ENCODE measurements around the gene PHETA1.
"Not testable (repeated sequence)": the region's sequence is repeated elsewhere in the genome, so short reads cannot be mapped to it uniquely, and the experiment has no call there.

The PHETA1 gene

DNA sequence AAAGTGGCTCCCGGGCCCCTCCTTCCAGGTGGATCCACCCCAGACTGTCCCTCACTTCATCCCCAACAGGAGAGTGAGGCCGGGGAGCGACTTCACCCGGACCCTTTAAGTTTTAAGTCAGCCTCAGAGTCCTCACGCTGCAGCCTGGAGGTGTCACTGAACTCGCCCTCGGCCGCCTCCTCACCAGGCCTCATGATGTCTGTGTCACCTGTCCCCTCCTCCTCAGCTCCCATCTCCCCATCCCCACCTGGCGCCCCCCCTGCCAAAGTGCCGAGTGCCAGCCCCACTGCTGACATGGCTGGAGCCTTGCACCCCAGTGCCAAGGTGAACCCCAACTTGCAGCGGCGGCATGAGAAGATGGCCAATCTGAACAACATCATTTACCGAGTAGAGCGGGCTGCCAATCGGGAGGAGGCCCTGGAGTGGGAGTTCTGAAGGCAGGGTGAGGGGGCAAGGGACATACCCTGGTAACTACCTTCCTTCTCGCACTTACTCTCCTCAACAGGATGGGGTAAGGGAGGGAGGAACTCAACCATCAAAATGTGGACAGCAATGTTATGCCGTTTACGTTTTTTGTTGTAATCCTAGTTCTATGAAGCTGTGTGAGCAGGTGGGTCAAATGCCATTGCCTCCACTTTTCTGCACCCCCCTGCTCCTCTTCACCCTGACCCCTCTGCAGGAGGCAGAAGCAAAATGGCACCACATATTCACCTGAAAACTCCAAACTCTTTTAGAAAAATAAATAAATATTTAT lies 20.8 kb downstream of the PHETA1 start:
- no peak for DNase-seq

DNA sequence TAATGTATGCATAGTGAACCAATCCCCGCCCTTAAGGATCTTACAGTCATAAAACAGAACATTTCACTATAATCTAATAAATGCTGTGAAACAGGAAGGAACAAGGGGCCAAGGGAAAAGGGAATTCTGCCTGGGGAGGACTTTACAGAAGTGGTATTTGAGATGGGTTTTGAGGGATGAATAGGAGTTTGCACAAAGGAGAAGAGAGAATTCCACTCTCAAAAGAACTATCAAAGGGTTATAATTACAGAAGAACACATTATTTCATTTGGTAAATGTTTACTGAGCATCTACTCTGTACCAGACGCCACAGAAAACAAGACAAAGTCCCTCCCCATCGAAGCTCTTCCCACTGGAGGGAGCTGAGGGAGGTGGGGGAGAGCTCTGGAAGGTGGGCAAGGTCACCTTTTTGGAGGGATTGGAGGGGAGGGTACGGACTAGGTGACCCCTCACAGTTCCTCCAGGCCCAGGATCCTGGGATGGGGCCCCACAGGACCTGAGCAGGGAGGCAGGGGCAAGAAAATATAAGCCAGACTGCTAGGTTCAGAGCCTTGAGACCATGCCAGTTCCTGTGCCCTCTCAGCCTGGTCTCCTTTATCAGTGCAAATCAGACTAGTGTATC lies 24.5 kb downstream of the PHETA1 start:
- DNase-seq = no peak

DNA sequence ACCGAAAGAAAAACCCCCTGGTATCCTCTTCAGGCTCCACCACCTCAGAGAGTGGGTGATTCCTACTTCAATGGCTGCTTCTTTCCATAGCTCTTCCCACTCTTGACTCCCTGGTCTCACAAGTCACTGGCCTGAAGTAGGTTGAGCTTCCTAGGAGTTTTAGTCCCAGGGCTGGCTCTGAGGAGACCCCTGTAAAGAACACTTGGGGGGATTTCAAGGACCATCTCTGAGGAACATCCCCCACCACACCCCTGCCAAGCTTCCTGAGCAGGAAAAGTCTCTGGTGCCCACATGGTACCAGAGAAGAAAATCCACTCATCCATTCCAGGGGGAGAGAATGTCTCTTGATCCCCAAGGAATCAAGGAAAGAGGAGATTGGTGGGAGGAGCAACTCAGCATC lies 25.7 kb downstream of the PHETA1 start:
- DNase-seq = no peak

DNA sequence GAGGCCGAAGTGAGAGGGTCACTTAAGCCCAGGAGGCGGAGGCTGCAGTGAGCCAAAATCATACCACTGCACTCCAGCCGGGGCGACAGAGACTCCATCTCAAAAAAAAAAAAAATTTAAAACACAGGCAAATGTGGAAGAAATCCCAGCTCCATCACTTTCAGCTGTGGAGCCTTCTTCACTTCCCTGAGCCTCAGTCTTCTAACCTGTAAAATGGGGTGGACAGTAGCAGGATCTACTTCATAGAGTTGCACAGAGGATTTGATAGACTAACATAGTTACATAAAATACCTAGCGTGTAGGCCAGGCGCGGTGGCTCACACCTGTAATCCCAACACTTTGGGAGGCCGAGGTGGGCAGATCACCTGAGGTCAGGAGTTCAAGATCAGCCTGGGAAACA lies 26.5 kb downstream of the PHETA1 start:
- DNase-seq = no peak

DNA sequence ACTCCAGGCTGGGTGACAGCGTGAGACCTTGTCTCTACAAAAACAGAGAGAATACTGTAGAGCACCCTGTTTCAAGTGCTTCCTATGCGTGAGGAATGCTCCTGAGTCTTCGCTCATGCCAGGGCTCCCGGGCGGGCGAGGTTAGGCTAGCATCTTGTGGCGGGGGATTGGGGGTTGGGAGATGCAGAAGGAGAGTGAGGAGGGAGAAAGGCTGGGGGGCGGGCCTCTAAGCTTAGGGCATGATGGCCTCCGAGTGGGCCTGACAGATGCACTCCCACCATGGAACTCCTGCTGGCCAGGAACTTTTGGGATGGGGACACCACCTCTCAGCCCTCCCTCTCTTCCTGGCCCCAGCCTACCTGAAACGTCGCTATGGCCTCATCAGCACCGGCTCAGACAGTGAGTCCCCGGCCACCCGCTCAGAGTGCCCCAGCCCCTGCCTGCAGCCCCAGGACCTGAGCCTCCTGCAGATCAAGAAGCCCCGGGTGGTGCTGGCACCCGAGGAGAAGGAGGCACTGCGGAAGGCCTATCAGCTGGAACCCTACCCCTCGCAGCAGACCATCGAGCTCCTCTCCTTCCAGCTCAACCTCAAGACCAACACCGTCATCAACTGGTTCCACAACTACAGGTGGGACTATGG lies 27.3 kb downstream of the PHETA1 start:
- DNase-seq = no peak

DNA sequence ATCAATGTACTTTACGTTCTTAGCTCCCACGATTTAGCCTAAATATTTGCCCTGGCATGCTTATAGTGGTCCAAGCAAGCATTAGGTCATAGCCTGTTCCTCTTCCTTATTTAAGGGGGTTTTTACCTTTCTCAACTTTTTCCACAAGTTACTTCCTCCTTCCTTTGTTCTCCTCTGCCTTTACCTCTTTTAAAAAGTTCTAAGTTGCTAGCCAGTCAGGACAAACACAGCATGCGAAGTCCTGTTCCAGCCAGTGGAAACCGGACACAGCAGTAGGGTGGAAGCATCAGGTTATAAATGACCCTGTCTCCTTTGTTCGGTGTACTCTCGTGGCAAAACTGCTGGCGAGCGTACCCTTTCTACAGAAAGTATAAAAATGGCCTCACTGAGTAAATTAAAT lies 28.2 kb downstream of the PHETA1 start:
- not testable (repeated sequence) for DNase-seq

DNA sequence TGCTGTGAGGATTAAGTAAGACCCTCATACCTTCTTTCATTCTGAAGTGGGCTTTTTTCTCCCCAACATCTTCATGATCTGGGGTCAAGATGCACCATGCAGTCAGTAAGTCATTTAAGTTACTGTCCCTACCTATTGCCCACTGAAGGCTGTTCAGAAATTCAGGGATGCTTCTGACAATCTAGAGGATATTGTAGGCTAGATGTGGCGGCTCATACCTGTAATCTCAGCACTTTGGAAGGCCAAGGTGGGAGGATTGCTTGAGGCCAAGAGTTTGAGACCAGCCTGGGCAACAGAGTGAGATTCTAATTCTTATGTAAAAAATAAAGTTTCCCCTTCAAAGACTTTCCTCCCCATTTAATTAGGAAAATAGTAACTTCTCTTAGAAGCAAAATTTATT lies 28.7 kb downstream of the PHETA1 start:
- DNase-seq = no peak

DNA sequence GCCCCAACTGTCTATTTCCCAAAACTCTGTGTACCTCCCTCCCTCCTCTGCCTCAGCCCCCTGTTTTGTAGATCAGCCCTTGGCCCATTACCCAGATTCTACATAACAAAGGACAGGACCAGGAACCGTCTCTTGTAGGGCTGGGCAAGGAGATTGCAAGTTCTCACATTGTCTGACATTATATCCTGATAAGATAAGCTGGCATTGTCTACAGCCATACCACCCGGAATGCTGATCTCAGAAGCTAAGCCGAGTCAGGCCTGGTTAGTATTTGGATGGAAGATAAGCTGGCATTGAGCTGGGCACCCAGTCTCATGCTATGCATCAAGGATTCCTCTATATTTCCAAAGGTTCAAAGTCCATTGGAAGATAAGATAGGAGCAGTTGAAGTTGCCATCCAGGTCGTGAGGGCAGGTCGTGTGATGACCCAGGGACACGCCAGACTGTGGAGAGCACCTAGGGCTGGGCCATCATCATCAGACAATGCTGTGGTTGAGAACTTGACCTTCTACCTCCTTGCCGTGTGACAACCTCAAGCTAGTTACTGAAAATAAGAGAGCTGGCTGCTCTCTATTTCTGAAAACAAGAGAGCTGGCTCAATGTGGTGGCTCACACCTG lies 29.5 kb downstream of the PHETA1 start:
- DNase-seq = no peak

DNA sequence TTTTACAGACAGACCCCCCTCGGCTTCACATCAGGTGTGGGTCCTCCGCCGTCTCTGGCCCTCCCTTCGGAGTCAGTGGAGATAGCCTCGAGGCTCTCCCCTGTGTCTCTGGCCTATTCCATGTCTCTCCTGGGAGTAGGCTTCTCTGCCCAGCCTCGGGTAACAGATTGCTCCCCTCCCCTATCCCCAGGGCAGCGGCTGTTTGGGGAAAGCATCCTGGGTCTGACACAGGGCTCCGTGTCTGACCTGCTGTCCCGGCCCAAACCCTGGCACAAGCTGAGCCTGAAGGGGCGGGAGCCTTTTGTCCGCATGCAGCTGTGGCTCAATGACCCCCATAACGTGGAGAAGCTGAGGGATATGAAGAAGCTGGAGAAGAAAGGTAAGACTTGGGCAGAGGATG lies 30.8 kb downstream of the PHETA1 start:
- no peak for DNase-seq

DNA sequence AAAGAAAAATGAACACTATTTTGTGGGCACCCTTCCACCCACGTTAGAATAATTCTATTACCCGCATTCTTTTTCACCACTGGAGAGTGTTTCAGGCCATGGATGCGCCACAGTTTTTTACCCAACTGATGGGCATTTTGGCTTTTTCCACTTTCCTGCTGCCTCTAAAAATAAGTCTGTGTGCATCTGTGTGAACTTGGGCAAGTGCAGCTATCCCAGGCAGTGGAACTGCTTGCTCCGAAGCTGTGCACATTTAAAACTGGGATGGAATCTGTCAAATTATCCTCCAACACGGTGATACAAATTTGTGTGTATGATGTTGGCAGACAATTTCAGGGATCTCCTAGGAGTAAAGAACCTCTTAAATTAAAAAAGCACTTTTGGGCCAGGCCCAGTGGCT lies 31.5 kb downstream of the PHETA1 start:
- DNase-seq = no peak

DNA sequence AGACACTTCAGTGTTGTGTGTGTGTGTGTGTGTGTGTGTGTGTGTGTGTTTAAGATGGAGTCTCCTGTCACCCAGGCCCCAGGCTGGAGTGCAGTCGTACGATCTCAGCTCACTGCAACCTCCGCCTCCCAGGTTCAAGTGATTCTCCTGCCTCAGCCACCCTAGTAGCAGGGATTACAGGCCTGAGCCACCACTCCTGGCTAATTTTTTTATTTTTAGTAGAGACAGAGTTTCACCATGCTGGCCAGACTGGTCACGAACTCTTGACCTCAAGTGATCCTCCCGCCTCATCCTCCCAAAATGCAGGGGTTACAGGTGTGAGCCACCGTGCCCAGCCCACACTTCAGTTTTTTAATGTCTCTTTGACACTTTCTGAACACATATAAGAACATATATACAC lies 32.5 kb downstream of the PHETA1 start:
- DNase-seq = not testable (repeated sequence)

DNA sequence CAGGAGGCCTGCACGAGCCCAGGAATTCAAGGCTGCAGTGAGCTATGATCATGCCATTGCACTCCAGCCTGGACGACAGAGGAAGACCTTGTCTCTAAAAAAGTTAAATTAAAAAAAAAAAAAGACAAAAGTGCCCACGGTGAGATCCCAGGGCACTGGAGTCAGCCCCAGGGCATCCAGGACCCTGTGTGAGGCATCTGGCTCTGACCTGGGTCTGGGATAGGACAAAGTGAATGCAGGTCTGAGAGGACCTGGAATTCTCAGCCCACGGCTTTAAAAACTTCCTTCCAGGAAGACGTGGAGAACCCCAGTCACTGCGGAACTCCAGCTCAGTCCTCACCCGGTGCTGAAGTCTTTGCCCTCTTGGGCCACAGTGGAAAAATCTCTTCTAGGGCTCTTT lies 33.1 kb downstream of the PHETA1 start:
- DNase-seq = no peak

DNA sequence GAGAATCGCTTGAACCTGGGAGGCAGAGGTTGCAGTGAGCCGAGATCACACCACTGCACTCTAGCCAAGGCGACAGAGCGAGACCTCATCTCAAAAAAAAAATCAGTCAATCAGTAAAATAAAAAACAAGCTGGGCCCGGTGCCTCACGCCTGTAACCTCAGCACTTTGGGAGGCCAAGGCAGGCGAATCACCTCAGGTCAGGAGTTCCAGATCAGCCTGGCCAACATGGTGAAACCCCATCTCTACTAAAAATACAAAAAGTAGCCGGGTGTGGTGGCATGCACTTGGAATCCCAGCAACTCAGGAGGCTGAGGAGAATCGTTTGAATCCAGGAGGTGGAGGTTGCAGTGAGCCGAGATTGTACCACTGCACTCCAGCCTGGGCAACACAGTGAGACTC lies 33.6 kb downstream of the PHETA1 start:
- DNase-seq = not testable (repeated sequence)

DNA sequence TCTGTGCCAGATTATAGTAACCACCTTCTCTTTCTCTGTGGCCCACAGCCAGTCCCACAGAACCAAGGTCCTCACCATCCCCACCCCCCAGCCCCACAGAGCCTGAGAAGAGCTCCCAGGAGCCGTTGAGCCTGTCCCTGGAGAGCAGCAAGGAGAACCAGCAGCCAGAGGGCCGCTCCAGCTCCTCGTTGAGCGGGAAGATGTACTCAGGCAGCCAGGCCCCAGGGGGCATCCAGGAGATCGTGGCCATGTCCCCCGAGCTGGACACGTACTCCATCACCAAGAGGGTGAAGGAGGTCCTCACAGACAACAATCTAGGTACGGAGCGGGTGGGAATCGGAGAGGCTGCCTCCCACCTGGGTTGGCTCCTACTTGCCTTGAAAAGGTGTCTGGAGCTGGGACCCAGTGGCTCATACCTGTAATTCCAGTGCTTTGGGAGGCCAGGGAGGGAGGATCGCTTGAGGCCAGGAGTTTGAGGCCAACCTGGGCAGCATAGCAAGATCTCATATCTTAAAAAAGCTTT lies 34.4 kb downstream of the PHETA1 start:
- no peak for DNase-seq

DNA sequence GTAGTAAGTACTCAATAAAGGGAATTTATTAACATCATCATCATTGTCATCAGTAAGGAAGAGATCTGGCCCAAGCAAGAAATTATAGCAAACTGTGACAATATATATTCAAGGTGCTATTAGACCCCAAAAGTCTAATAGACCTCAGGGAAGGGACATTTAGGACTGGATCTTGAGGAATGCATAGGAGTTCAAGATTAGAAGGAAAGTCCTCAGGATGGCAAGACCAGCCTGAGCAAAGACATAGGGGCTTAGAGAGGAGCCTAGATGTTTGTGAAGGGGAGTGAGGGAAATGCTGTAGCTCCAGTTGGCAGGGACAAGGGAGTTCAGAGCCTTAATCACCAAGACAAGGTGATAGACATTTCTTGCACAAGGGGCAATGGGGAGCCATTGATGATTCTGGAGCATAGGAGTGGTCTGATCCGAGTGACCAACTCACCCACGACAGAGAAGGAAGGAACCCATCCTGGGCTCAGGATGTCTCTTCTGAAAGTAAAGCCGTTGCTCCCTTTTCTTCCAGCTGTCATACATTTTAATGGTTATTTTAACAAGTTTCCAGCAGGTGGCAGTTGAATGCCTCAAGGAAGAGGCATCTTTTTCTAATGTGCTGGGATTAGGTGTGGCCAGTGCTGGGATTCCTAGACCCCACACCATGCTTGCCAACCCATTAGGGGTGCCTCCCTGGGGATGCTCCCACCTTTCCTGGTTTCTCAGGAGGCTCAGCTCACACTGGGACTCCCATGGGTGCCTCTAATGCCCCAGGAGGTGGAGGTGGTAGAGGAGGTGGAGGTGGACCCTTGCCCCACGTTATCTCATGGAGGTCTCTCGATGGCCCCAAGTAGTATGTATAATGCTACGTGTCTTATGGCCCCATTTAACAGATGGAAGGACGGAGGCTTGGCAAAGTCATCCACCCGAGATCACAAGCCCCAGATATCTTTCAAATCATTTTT lies 37.8 kb downstream of the PHETA1 start:
- DNase-seq = peak in 1 of 2 donors; percentile 38

DNA sequence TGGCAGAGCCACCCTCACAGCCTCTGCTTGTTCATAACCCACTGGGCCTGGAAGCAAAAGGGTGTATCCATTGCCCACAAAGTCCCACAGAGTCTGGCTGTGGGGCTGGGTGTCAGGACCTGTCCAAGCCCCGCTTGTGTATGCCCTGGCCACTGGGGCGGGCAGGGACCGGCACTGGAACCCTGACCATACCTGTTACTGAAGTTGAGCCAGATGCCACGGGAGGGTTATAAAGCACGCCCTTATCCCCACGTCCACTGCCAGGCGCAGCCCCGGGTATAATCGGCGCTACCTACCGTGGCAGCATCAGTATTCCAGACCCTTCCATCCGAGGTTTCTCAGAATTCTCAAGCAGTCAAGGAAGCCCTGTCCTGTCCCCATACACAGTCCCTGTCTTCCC lies 40.8 kb downstream of the PHETA1 start:
- DNase-seq = no peak

DNA sequence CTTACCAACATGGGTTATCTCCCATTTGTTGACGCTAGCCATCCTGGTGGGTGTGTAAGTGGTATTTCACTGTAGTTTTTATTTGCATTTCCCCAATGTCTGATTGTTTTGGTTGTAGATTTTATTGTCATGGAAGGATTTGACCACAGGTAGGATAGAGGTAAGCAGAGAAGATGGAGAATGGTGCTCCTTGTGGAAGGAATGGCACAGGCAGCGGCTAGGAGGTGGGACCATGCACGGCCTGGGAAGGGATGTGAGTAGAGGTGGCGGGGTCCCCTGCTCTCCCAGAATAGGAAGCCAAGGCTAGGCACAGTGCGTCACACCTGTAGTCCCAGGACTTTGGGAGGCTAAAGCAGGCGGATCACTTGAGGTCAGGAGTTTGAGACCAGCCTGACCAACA lies 41.4 kb downstream of the PHETA1 start:
- DNase-seq = no peak

DNA sequence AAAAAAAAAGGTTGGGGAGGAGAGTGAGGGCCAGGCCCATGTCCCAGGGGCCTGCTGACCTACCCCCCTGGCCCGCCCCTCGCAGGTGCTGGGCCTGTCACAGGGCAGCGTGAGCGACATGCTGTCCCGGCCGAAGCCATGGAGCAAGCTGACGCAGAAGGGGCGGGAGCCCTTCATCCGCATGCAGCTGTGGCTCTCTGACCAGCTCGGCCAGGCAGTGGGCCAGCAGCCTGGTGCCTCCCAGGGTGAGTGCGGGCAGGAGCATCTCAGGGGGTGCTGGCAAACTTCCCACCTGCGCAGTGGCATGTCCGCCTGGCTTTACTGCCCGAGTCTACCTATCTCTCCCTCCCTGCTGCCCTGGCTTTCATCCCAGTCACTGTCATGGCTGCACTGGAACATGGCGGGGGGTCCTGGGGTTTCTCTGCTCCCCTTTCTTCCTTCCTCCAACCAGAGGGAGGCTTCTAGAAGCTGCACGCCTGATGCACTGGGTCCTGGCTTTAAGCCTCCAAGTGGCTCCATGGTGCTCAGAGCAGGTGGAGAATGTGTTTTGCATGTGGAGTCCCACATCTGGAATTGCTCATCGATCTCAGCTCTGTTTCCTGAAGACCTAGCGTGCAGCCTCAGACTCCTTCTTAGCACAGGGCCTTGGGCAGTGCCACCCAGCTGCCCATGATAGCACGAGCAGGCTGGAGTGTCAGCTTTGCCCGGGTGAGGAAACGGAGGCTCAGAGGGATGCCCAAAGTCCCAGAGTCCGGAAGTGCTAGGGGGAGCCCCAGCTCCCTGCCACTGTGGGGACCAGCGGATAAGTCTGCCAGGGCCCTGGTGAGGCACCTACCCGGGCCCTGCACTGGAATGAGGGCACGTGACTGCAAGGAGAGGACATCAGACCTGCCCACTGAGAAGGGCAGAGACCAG lies 46.3 kb downstream of the PHETA1 start:
- no peak for DNase-seq

DNA sequence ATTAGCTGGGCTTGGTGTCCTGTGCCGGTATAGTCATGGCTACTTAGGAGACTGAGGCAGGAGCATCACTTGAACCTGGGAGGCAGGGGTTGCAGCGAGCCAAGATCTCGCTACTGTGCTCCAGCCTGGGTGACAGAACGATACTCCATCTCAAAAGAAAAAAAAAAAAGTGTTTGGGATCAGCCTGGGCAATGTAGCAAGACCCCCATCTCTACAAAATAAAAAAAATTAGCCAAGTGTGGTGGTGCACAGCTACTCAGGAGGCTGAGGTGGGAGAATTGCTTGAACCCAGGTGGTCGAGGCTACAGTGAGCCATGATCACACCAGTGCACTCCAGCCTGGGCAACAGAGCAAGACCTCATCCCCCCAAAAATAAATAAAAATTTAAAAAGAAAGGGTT lies 47.6 kb downstream of the PHETA1 start:
- DNase-seq = no peak

DNA sequence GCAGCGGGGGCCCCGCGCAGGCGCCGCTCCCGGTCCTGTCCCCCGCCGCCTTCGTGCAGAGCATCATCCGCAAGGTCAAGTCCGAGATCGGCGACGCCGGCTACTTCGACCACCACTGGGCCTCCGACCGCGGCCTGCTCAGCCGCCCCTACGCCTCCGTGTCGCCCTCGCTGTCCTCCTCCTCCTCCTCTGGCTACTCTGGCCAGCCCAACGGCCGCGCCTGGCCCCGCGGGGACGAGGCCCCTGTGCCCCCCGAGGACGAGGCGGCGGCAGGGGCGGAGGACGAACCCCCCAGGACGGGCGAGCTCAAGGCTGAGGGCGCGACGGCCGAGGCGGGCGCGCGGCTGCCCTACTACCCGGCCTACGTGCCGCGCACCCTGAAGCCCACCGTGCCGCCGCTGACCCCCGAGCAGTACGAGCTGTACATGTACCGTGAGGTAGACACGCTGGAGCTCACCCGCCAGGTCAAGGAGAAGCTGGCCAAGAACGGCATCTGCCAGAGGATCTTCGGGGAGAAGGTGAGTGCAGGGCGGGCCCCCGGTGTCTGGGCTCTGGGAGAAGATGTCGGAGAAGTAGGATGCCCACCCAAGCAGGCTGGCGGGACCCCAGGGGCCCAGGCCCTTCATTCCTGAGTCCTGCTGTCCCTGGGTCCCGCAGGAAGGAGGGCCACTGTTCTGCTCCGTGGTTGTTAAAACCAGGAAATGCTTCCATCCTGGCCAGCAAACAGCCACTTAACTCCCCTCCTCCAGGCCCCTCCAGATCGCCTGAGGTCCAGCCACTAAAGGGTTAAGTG lies 48.4 kb downstream of the PHETA1 start:
- no peak for DNase-seq

Data from CD4-positive, alpha-beta T cell treated with Interleukin-4 for 1 hour (primary cell).